Epithelial cell of proximal tubule (primary cell): Measurements from ENCODE around the gene ZNF592. TPM values are rescaled to one million over a fixed set of nuclear protein-coding genes. Genes with fewer than 3 reads are reported as not detected.

ENCODE experiments used
- DNase-seq: peaks from one replicate; pipeline ENCODE4 v3.0.0-alpha.2; 2011; ENCODE audit warnings: low read depth
- H3K4me3 ChIP-seq: 2 replicates; pipeline ENCODE4 v1.5.1; 2011; ENCODE audit warnings: low read depth, mild to moderate bottlenecking, low read length
- total RNA-seq: library from RNA; depleted of rRNA; stranded (reverse); fragments of >200 nt; gene quantifications from 2 replicates; pipeline ENCODE4 v1.2.3, GENCODE V29; 2015
- TF ChIP-seq, protein P1 (sequence below): conservative IDR thresholded peaks from 2 replicates; pipeline ENCODE4 v1.5.1; 2012; ENCODE audit warnings: low read depth, mild to moderate bottlenecking, low read length

Gene ZNF592
- total RNA-seq, 1 donor from 2014 or later, result 8.2 TPM

DNA sequence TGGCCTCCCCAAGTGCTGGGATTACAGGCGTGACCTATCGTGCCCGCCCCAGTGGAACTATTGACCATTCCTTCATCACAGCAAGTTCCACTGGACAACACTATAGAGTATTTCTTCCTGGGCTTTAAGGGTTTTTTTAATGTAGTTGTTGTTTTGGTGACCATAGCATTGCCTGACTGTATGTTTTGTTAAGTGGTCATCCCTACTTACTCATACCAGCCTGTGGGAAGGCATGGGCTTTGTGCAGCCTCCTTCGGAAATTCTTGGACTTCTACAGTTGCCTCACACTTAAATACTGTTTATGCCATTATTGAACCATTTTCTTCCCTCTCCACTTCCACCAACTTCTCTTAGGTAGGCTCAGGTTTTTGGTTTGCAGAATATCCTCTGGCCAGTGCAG, 48.8 kb downstream of the ZNF592 start:
- TF ChIP-seq, protein P1, sequence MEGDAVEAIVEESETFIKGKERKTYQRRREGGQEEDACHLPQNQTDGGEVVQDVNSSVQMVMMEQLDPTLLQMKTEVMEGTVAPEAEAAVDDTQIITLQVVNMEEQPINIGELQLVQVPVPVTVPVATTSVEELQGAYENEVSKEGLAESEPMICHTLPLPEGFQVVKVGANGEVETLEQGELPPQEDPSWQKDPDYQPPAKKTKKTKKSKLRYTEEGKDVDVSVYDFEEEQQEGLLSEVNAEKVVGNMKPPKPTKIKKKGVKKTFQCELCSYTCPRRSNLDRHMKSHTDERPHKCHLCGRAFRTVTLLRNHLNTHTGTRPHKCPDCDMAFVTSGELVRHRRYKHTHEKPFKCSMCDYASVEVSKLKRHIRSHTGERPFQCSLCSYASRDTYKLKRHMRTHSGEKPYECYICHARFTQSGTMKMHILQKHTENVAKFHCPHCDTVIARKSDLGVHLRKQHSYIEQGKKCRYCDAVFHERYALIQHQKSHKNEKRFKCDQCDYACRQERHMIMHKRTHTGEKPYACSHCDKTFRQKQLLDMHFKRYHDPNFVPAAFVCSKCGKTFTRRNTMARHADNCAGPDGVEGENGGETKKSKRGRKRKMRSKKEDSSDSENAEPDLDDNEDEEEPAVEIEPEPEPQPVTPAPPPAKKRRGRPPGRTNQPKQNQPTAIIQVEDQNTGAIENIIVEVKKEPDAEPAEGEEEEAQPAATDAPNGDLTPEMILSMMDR, result no peak
- DNase-seq, result no peak
- H3K4me3 ChIP-seq, result no peak overlapping the region

DNA sequence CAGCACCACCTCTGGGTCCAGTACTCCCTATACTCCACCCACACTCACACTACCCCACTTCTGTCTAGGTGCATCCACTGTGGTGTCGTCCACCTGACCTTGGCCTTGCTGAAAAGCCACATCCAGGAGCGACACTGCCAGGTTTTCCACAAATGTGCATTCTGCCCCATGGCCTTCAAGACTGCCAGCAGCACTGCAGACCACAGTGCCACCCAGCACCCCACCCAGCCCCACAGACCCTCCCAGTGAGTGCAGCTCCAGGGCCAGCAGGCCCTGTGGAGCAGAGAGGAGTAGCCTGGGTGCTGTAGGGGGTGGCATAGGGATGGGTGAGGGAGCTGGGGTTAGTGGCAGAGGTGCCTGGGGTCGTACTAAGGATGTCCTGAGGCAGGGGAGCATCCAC, 49.4 kb downstream of the ZNF592 start:
- TF ChIP-seq, protein P1, result no peak

GRCh38 chr15:84798436-84798946, 50.1 kb downstream of the ZNF592 start:
- no peak for DNase-seq
- no peak overlapping the region for H3K4me3 ChIP-seq
- TF ChIP-seq, protein P1, result no peak

More for the DNA sequence above, 49.4 kb downstream of the ZNF592 start:
- H3K4me3 ChIP-seq, result no peak overlapping the region
- DNase-seq, result no peak

DNA sequence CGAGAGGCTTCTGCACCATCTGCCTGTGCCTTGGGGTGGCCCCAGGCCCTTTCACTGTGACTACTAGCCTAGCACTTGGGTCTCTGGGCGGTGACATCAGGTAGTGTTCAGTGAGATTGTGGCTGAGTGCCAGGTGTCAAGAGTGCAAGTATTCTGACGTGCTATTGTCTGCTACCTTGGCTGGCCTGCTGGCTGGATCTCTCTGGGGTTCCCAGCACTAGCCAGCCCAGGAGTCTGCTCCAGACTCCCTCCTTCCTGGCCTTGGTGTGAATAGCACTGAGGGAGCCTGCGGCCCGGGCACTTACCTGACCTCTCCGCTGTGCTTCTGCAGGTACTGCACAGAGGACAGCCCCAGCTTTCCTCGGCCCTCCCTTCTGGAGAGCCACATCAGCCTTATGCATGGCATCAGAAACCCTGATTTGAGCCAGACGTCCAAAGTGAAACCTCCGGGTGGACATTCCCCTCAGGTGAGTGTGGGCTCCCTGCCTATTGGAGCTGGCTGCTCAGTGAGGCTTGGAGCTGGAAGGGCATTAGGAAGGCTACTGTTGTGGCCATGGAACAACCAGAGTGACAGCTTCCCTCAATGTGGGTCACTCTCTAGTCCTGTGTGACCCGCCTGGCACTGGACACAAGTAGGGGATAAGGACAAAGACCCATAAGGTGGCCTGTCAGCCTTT, 51.3 kb downstream of the ZNF592 start:
- no peak overlapping the region for H3K4me3 ChIP-seq
- TF ChIP-seq, protein P1, result no peak
- no peak for DNase-seq

DNA sequence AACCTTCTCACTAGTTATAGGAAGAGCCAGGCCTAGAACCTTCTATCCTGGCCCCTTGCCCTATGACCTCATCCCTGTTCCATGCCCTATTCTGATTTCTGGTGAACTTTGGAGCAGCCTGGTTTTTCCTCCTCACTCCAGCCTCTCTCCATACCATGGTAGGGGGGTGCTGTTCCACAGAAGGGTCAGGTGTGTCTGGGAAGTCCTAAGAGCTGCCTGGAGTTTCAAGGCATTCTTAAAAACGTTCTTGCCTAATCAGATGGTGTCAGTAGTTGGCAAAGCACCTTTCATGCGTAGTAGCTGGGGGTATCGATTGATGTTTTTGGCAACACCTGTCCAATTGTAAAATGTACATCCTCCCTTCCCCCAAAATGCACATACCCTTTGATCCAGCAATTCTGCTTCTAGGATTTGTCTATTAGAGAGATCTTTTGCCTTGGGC, 52.0 kb downstream of the ZNF592 start:
- no peak overlapping the region for H3K4me3 ChIP-seq
- no peak for DNase-seq
- TF ChIP-seq, protein P1, result no peak

GRCh38 chr15:84804005-84804900, 55.9 kb downstream of the ZNF592 start:
- DNase-seq, result no peak
- H3K4me3 ChIP-seq, result no peak overlapping the region
- TF ChIP-seq, protein P1, result no peak
